Immature natural killer cell (primary cell): ENCODE results near the gene UCHL5. TPM values are rescaled to one million over a fixed set of nuclear protein-coding genes. Genes with fewer than 3 reads are reported as not detected.

Experiments used
- DNase-seq, 3 donors: peaks; one replicate each; pipeline ENCODE4 v3.0.0; 2022; ENCODE audit warnings: mixed read lengths in 1 of 3
- H3K27ac Mint-ChIP-seq, 6 donors: one replicate each; pipeline ENCODE4 v1.8.0; 2020; ENCODE audit warnings: mixed read lengths in 6 of 6, mild to moderate bottlenecking in 5 of 6, inconsistent platforms in 4 of 6, moderate library complexity in 3 of 6
- H3K27me3 Mint-ChIP-seq, 3 donors: one replicate each; pipeline ENCODE4 v1.8.0; 2020 to 2021; ENCODE audit warnings: low read depth in 3 of 3, mild to moderate bottlenecking in 3 of 3, mixed read lengths in 3 of 3, moderate library complexity in 3 of 3, inconsistent platforms in 1 of 3
- H3K36me3 Mint-ChIP-seq, 3 donors: one replicate each; pipeline ENCODE4 v1.8.0; 2020; ENCODE audit warnings: mixed read lengths in 3 of 3, inconsistent platforms in 2 of 3, mild to moderate bottlenecking in 2 of 3
- H3K4me1 Mint-ChIP-seq, 2 donors: one replicate each; pipeline ENCODE4 v1.8.0; 2020; ENCODE audit warnings: inconsistent platforms in 2 of 2, mild to moderate bottlenecking in 2 of 2, mixed read lengths in 2 of 2, moderate library complexity in 1 of 2
- H3K4me3 Mint-ChIP-seq, 5 donors: one replicate each; pipeline ENCODE4 v1.8.0; 2020; ENCODE audit warnings: mild to moderate bottlenecking in 5 of 5, mixed read lengths in 5 of 5, inconsistent platforms in 3 of 5, moderate library complexity in 3 of 5
- H3K9me3 Mint-ChIP-seq, 6 donors: one replicate each; pipeline ENCODE4 v1.8.0; 2020; ENCODE audit warnings: mild to moderate bottlenecking in 6 of 6, mixed read lengths in 6 of 6, inconsistent platforms in 4 of 6, moderate library complexity in 3 of 6
- polyA plus RNA-seq, 3 donors: library from polyadenylated mRNA; unstranded; fragments of 300-500 nt; fragmentation: Illumina TruSeq; gene quantifications; one replicate each; pipeline ENCODE4 v1.2.3, GENCODE V29; 2021

UCHL5 gene
- polyA plus RNA-seq, 3 donors from 2014 or later = 95.6 to 149 (median 111) TPM

DNA sequence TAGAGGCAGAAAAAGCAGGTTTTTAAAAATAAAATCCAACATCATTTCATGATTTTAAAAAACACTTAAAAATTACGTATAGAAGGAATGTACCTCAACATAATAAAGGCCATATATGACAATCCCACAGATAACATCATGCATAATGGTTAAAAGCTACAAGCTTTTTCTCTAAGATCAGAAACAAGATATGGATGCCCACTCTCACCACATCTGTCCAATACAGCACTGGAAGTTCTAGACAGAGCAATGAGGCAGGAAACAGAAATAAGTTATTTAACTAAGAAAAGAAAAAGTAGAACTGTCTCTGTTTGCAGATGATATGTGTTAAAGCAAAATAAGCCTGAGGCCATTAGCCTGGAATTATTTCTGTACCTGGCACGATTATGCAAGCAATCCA is 96.3 kb downstream of the UCHL5 start:
- H3K27me3 Mint-ChIP-seq = peaks cover 0 to 3% (median 0%) of the 10 kb centered on the region in 3 donors

More for the DNA sequence above, 96.3 kb downstream of the UCHL5 start:
- no peak for DNase-seq
- H3K9me3 Mint-ChIP-seq = no peaks in the 10 kb centered on the region
- H3K4me1 Mint-ChIP-seq = peaks cover 6 to 31% of the 10 kb centered on the region in 2 donors
- H3K36me3 Mint-ChIP-seq = peaks cover 6 to 9% (median 7%) of the 10 kb centered on the region in 3 donors
- H3K4me3 Mint-ChIP-seq = no peak overlapping the region
- no peak overlapping the region for H3K27ac Mint-ChIP-seq

Other genes starting within 250 kb of the UCHL5 start
- gene RO60, start 252 bp upstream of the UCHL5 start, polyA plus RNA-seq = 100 to 1,000 TPM; 105 to 151 (median 149) TPM
- gene GLRX2, start 46.1 kb upstream of the UCHL5 start, polyA plus RNA-seq = 10 to 100 TPM; 12.6 to 21.2 (median 17.5) TPM
- 100 to 1,000 TPM in 1 of 3 donors, 10 to 100 TPM in 2; 64.6 to 107 (median 67.7) TPM for gene CDC73, start 62.7 kb upstream of the UCHL5 start, polyA plus RNA-seq
- gene B3GALT2, start 127.3 kb upstream of the UCHL5 start, polyA plus RNA-seq = under 1 TPM in 1 of 3 donors, not detected in 2; 0.07 TPM